Body of pancreas (tissue), 4 donors: ENCODE data around the gene HERC3.

ENCODE experiments used
- POLR2A ChIP-seq, 3 donors: fragments of 450-650 bp; IDR thresholded peaks; one replicate each; pipeline ENCODE4 v1.6.1; 2016; ENCODE audit warnings: antibody characterized with exemption in 3 of 3, mild to moderate bottlenecking in 2 of 3
- TF ChIP-seq, protein P1 (sequence below), 7 experiments: fragments of 450-650 bp in 4 of 7; fragments of 200-600 bp in 3 of 7; sonication (generic) in 3 of 7; IDR thresholded peaks; one replicate each; pipeline ENCODE4 v1.5.1; 2016 to 2019; ENCODE audit warnings: antibody characterized with exemption in 7 of 7

DNA sequence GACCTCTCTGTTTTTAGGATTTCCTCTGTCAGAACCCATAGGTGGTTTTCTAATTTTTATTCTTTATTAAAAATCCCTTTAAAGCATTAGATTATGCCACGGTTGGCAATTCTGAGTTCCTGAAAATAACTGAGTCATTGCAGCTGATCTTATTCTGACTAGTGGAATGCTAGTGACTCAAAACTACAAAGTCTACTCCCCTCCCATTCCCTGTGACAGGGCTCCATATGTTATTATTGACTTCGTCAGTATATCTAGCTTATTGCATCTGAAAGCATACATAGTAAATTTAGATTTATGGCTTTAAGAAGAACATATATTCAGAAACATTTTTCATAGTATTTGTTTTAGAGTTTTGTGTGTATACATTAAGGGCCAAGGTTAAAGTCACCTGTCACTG is 38.5 kb downstream of the HERC3 start:
- TF ChIP-seq, protein P1, sequence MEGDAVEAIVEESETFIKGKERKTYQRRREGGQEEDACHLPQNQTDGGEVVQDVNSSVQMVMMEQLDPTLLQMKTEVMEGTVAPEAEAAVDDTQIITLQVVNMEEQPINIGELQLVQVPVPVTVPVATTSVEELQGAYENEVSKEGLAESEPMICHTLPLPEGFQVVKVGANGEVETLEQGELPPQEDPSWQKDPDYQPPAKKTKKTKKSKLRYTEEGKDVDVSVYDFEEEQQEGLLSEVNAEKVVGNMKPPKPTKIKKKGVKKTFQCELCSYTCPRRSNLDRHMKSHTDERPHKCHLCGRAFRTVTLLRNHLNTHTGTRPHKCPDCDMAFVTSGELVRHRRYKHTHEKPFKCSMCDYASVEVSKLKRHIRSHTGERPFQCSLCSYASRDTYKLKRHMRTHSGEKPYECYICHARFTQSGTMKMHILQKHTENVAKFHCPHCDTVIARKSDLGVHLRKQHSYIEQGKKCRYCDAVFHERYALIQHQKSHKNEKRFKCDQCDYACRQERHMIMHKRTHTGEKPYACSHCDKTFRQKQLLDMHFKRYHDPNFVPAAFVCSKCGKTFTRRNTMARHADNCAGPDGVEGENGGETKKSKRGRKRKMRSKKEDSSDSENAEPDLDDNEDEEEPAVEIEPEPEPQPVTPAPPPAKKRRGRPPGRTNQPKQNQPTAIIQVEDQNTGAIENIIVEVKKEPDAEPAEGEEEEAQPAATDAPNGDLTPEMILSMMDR (IDR thresholded peaks at IDR 0.05) = no peak
- TF ChIP-seq POLR2A (IDR thresholded peaks at IDR 0.05) = no peak
